Small intestine (tissue), 7 donors: ENCODE measurements around the gene CMIP. TPM values are rescaled to one million over a fixed set of nuclear protein-coding genes. Genes with fewer than 3 reads are reported as not detected.

Experiments
- DNase-seq, 2 donors: peaks; one replicate each; pipeline versions ENCODE4 v3.0.0 to v3.0.0-alpha.2; 2013
- FAIRE-seq: peaks from 2 replicates; lab custom pipeline; 2012; peaks lifted over from hg19 to GRCh38; lab: Jason Lieb, UNC
- H3K27ac ChIP-seq, 3 donors: one replicate each; pipeline ENCODE4 v1.5.1; 2013; ENCODE audit warnings: low read length in 2 of 3, mild to moderate bottlenecking in 2 of 3, control low read depth in 1 of 3, inconsistent platforms in 1 of 3, low read depth in 1 of 3, moderate library complexity in 1 of 3
- H3K27me3 ChIP-seq, 3 donors: one replicate each; pipeline ENCODE4 v1.6.1; 2013; ENCODE audit warnings: low read length in 3 of 3, inconsistent platforms in 1 of 3; ENCODE audit not compliant: control insufficient read depth in 3 of 3, insufficient read depth in 3 of 3
- H3K36me3 ChIP-seq, 3 donors: one replicate each; pipeline ENCODE4 v1.6.1; 2013; ENCODE audit warnings: low read length in 3 of 3, inconsistent platforms in 1 of 3, low read depth in 1 of 3, mild to moderate bottlenecking in 1 of 3, moderate library complexity in 1 of 3; ENCODE audit not compliant: control insufficient read depth in 3 of 3, insufficient read depth in 2 of 3
- H3K4me1 ChIP-seq, 3 donors: one replicate each; pipeline ENCODE4 v1.6.1; 2013; ENCODE audit warnings: low read length in 2 of 3, inconsistent platforms in 1 of 3, low read depth in 1 of 3, mild to moderate bottlenecking in 1 of 3, moderate library complexity in 1 of 3; ENCODE audit not compliant: control insufficient read depth in 3 of 3, insufficient read depth in 2 of 3
- H3K4me3 ChIP-seq, 3 donors: one replicate each; pipeline ENCODE4 v1.5.1; 2013; ENCODE audit warnings: low read length in 3 of 3, control low read depth in 1 of 3, inconsistent platforms in 1 of 3, low read depth in 1 of 3, mild to moderate bottlenecking in 1 of 3, moderate library complexity in 1 of 3
- H3K9me3 ChIP-seq, 2 donors: one replicate each; pipeline ENCODE4 v1.6.1; 2013; ENCODE audit warnings: low read depth in 1 of 2, low read length in 1 of 2; ENCODE audit not compliant: control insufficient read depth in 2 of 2, insufficient read depth in 1 of 2
- WGBS, 3 donors: extraction: QIAGEN DNeasy Blood & Tissue Kit; methylation state at CpG; one replicate each; pipeline ENCODE4 v1.1.7; 2013; 5-methylcytosine and 5-hydroxymethylcytosine counted together
- polyA plus RNA-seq, 4 donors: library from polyadenylated mRNA; stranded (reverse) in 3 of 4; unstranded in 1 of 4; fragments of 200-250 nt in 3 of 4; fragments of 120-200 nt in 1 of 4; gene quantifications; one replicate each; pipeline versions ENCODE4 v1.2.1 to v1.2.3, GENCODE V29; 2013
- donor health status: healthy with polysubstance abuse.
- donor health status: control.
- donor health status: control.
- donor health status: Bipolar disorder and iron deficiency.
- donor health status: healthy.

CMIP gene
- polyA plus RNA-seq, 4 donors, result 43.8 to 74.7 (median 55.7) TPM

DNA sequence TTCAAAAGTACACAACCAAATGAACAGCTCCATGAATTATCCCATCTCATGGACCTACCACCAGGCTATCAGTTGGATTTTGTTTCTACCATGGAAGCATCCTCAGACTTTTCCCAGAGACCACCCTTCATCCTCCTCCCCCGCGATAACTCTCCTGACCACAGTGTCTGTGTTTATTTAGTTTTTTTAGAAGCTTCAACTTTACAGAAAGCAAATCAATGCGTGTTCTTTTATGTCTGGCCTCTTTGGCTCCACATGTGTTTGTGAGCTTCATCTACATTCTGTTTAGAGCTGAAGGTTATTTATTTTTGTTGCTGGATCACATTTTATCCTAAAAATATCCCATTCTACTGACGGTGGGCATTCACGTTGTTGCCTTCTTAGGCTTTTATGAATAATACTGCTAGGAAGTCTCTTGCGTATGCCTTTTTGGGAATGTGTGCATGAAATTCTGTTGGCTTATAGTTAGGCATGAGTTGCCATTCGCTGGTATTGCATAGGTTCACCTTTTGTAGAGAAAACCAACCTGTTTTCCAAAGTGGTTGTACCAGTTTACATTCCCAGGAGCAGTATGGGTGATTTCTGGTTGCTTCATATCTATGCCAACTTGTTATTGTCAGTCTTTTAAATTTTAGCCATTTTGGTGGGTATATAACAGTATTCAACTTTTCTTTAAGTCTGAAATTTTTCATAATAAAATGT is 83.0 kb downstream of the CMIP start:
- Histone ChIP-seq H3K9me3 (peaks cover 0 to 18% of the 10 kb centered on the region in 2 donors), H3K27me3 (no peaks in the 10 kb centered on the region), H3K27ac (no peak overlapping the region), H3K4me3 (no peak overlapping the region), H3K4me1 (peaks cover 19 to 24% (median 22%) of the 10 kb centered on the region in 3 donors), H3K36me3 (peaks cover 0 to 59% (median 0%) of the 10 kb centered on the region in 3 donors)
- FAIRE-seq (no peak), DNase-seq (no peak)
- WGBS, 3 donors, result 86 to 96% (median 94%) methylated on average over 7 of the region's 7 CpGs

GRCh38 chr16:81528256-81528655 is 83.6 kb downstream of the CMIP start:
- FAIRE-seq (no peak), DNase-seq (no peak)
- Histone ChIP-seq H3K9me3 (peaks cover 0 to 18% of the 10 kb centered on the region in 2 donors), H3K27me3 (no peaks in the 10 kb centered on the region), H3K36me3 (peaks cover 0 to 56% (median 0%) of the 10 kb centered on the region in 3 donors), H3K4me1 (peaks cover 22 to 25% (median 24%) of the 10 kb centered on the region in 3 donors), H3K4me3 (no peak overlapping the region), H3K27ac (no peak overlapping the region)
- WGBS, 3 donors, result 98 to 100% (median 100%) methylated on average over 2 of the region's 2 CpGs

DNA sequence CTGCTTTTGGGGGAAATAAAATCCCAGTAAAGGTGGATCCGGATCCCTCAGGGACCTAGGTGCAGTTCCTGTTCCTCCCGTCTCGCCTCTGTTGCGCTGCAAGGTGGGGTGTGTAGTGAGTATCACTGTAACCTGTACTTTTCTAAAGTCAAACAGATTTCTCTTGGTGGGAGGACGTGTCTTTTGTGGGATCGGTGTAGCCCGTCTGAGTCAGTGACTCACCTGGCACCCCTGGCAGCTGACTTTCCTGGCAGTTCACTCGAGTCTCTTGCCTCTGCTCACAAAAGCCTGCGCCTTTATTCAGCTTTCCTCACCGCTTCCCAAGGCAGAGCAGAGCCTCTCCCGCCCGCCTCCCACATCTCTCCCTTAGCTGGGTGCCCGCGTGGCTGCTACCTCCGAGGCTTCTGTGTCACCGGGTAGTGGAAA is 85.7 kb downstream of the CMIP start:
- peak overlapping the region in 2 of 3 donors; percentile 68 to 86 for H3K27ac ChIP-seq
- no peak for DNase-seq

GRCh38 chr16:81530814-81531213 is 86.2 kb downstream of the CMIP start:
- Histone ChIP-seq H3K27ac (peak overlapping the region; percentile 68 to 86 (median 73)), H3K9me3 (peaks cover 0 to 18% of the 10 kb centered on the region in 2 donors), H3K36me3 (peaks cover 0 to 39% (median 0%) of the 10 kb centered on the region in 3 donors), H3K4me3 (no peak overlapping the region), H3K27me3 (no peaks in the 10 kb centered on the region), H3K4me1 (peaks cover 21 to 36% (median 22%) of the 10 kb centered on the region in 3 donors)
- DNase-seq (no peak), FAIRE-seq (no peak)
- 84 to 92% (median 88%) methylated on average over 12 of the region's 12 CpGs for WGBS, 3 donors

More for the DNA sequence above, 85.7 kb downstream of the CMIP start:
- peaks cover 0 to 40% (median 0%) of the 10 kb centered on the region in 3 donors for H3K36me3 ChIP-seq
- H3K4me1 ChIP-seq, result peaks cover 21 to 33% (median 22%) of the 10 kb centered on the region in 3 donors
- WGBS, 3 donors, result 90 to 94% (median 94%) methylated on average over 16 of the region's 16 CpGs
- no peak overlapping the region for H3K4me3 ChIP-seq
- no peaks in the 10 kb centered on the region for H3K27me3 ChIP-seq
- peaks cover 0 to 18% of the 10 kb centered on the region in 2 donors for H3K9me3 ChIP-seq
- FAIRE-seq, result no peak

DNA sequence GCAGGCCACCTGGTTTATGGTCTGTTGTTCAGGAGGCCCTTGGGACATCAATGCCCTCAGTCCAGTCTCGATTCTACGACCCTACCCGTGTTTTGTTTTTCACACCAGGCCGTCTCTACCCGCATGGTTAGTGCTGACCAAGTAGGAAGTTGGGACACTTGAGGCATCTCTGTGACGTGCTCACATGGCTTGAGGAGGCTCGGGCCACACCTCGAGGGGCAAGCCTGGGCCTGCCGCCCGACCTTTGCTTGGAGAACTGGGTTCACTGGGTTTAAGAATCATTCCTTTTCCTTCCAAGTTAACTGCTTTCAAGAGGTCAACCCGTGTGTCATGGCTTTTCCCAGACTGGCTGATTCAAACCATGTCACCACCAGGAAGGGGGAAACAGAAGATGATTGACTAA is 86.8 kb downstream of the CMIP start:
- no peak overlapping the region for H3K4me3 ChIP-seq
- peaks cover 21 to 40% (median 22%) of the 10 kb centered on the region in 3 donors for H3K4me1 ChIP-seq
- peaks cover 0 to 18% of the 10 kb centered on the region in 2 donors for H3K9me3 ChIP-seq
- H3K36me3 ChIP-seq, result peaks cover 0 to 44% (median 0%) of the 10 kb centered on the region in 3 donors
- WGBS, 3 donors, result 26 to 56% (median 43%) methylated on average over 11 of the region's 11 CpGs
- DNase-seq (peak; percentile 72 to 93), FAIRE-seq (no peak)
- no peaks in the 10 kb centered on the region for H3K27me3 ChIP-seq
- H3K27ac ChIP-seq, result peak overlapping the region; percentile 68 to 86 (median 73)

DNA sequence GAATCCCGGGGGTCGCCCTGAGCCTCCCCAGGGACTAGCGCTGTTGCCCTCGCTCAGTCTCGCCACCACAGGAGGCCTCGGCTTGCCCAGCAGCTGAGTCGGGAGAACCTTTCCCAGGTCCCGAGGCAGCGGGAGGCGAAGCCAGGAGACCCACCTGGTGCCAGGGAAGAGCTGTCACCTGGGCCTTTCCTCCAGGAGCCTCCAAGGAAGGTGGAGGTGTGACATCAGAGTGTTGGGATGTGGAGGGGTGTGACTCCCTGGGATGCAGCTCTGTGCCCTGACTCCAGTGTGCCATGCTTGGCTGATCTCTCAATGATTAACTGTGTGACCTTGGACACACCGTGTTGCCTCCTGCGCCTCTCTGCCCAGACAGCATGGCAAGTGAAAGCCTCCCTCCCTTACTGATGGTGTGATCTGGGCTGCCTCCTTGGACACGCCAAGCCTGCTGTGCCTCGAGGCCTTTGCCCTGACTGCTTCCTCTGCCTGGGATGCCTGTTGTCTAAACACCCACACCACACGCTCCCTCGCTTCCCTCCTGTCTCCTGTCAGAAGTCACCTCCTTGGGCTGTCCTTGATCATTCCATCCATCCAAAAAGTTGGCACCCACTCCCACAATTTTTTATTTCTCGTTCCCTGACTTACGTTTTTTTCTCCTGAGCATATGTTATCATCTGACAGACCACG is 88.0 kb downstream of the CMIP start:
- peaks cover 0 to 18% of the 10 kb centered on the region in 2 donors for H3K9me3 ChIP-seq
- H3K27me3 ChIP-seq, result no peaks in the 10 kb centered on the region
- H3K36me3 ChIP-seq, result peaks cover 0 to 43% (median 0%) of the 10 kb centered on the region in 3 donors
- FAIRE-seq (no peak), DNase-seq (peak; percentile 73 to 98)
- WGBS, 3 donors, result 40 to 75% (median 63%) methylated on average over 19 of the region's 19 CpGs
- H3K4me1 ChIP-seq, result peaks cover 13 to 32% (median 14%) of the 10 kb centered on the region in 3 donors
- no peak overlapping the region for H3K4me3 ChIP-seq
- peak overlapping the region; percentile 61 to 73 (median 68) for H3K27ac ChIP-seq

DNA sequence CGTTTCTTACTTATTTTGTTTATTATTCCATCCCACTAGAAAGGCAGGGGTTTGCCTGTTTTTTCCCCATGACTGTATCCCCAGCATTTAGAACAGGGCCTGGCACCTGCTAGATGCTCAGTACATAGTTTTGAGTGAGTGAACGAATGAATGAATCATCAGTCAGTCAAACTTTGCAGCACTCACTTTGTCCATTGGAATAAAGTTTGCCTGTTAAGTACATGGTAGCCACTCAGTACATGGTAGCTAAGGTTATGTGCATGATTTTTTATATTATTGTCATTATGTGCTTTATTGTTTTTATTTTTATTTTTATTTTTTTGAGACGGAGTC is 88.5 kb downstream of the CMIP start:
- H3K27ac ChIP-seq, result peak overlapping the region; percentile 34 to 73 (median 68)
- peaks cover 0 to 47% (median 0%) of the 10 kb centered on the region in 3 donors for H3K36me3 ChIP-seq
- H3K27me3 ChIP-seq, result no peaks in the 10 kb centered on the region
- DNase-seq (no peak), FAIRE-seq (no peak)
- H3K9me3 ChIP-seq, result peaks cover 0 to 17% of the 10 kb centered on the region in 2 donors
- 55 to 79% (median 71%) methylated on average over 3 of the region's 3 CpGs for WGBS, 3 donors
- peaks cover 14 to 32% (median 14%) of the 10 kb centered on the region in 3 donors for H3K4me1 ChIP-seq
- H3K4me3 ChIP-seq, result no peak overlapping the region

GRCh38 chr16:81535679-81536360 is 91.2 kb downstream of the CMIP start:
- DNase-seq (no peak), FAIRE-seq (no peak)
- WGBS, 3 donors, result 57 to 75% (median 69%) methylated on average over 10 of the region's 10 CpGs
- Histone ChIP-seq H3K36me3 (peaks cover 0 to 47% (median 0%) of the 10 kb centered on the region in 3 donors), H3K4me3 (no peak overlapping the region), H3K27ac (no peak overlapping the region), H3K9me3 (no peaks in the 10 kb centered on the region), H3K4me1 (peaks cover 8 to 32% (median 16%) of the 10 kb centered on the region in 3 donors), H3K27me3 (no peaks in the 10 kb centered on the region)
